GM12873 (cell line): ENCODE measurements around the gene PRCC.

Experiments
- CTCF ChIP-seq: IDR thresholded peaks from 2 replicates; pipeline ENCODE4 v1.5.1; 2012; ENCODE audit warnings: low read depth, mild to moderate bottlenecking, moderate library complexity, low read length, control low read depth; ENCODE audit not compliant: insufficient read depth; ENCODE audit errors: missing control alignments

Gene PRCC

GRCh38 chr1:156811168-156811567 lies 43.8 kb downstream of the PRCC start:
- TF ChIP-seq CTCF = no peak

- TF ChIP-seq CTCF = no peak
Measured at GRCh38 chr1:156812293-156812990, 45.1 kb downstream of the PRCC start.

GRCh38 chr1:156813298-156813697 lies 46.0 kb downstream of the PRCC start:
- no peak for TF ChIP-seq CTCF

GRCh38 chr1:156813750-156814570 lies 46.6 kb downstream of the PRCC start:
- peak; percentile 62 for TF ChIP-seq CTCF

GRCh38 chr1:156814571-156815260 lies 47.4 kb downstream of the PRCC start:
- TF ChIP-seq CTCF = no peak

GRCh38 chr1:156815307-156815826 lies 48.0 kb downstream of the PRCC start:
- TF ChIP-seq CTCF = no peak

GRCh38 chr1:156815961-156816422 lies 48.7 kb downstream of the PRCC start:
- TF ChIP-seq CTCF = no peak
